GM12878 (cell line): ENCODE data around the gene KIF23. TPM values are rescaled to one million over a fixed set of nuclear protein-coding genes. Genes with fewer than 3 reads are reported as not detected.

Experiments used
- ATAC-seq: fragments of 200-7000 bp; cut with Tn5 transposase; 3 replicates; pipeline ENCODE4 v1.9.1; 2020; ENCODE audit warnings: mild to moderate bottlenecking, moderate library complexity
- BruUV-seq: library from RNA; stranded (reverse); fragments of 400-500 nt; replicated peaks from 2 replicates; lab custom pipeline; 2021; lab: Mats Ljungman, UMichigan
- CTCF ChIA-PET: fragments of 300-600 bp; sonication (Branson Sonifier 250); formaldehyde crosslinking; extraction: SDS; loops from one replicate; lab custom pipeline; 2021; ENCODE audit warnings: inconsistent platforms; lab: Yijun Ruan, JAX
- POLR2A ChIA-PET: fragments of 350-600 bp; formaldehyde crosslinking; extraction: SDS; loops from one replicate; lab custom pipeline; 2021; ENCODE audit warnings: inconsistent platforms; lab: Charles Lee
- RAD21 ChIA-PET: fragments of 300-600 bp; sonication (Branson Sonifier 250); formaldehyde crosslinking; loops from one replicate; lab custom pipeline; 2023; ENCODE audit warnings: antibody characterized with exemption; ENCODE audit not compliant: unreplicated experiment; lab: Charles Lee
- SMC1A ChIA-PET: fragments of 300-600 bp; sonication (Branson Sonifier 250); formaldehyde crosslinking; loops from one replicate; lab custom pipeline; 2023; ENCODE audit not compliant: unreplicated experiment, uncharacterized antibody; lab: Charles Lee
- DNase-seq: peaks from one replicate; pipeline ENCODE4 v3.0.0-alpha.2; 2011; ENCODE audit warnings: low read depth, low spot score
- FAIRE-seq: peaks from 3 replicates; lab custom pipeline; 2011; peaks lifted over from hg19 to GRCh38; lab: Jason Lieb, UNC
- H2AFZ ChIP-seq: 2 replicates; pipeline ENCODE4 v1.6.0; 2011; ENCODE audit warnings: low read depth, low read length, control low read depth; ENCODE audit not compliant: control insufficient read depth
- H3K27ac ChIP-seq: 2 replicates; pipeline ENCODE4 v1.5.1; 2011; ENCODE audit warnings: control low read depth; ENCODE audit not compliant: control insufficient read depth, insufficient read depth
- H3K27me3 ChIP-seq, 2 experiments: replicated peaks in 1 of 2; 2 replicates each; pipeline versions ENCODE4 v1.6.0 to v1.6.1; 2011; ENCODE audit warnings: low read length in 1 of 2; ENCODE audit not compliant: control insufficient read depth in 2 of 2, insufficient read depth in 2 of 2
- H3K36me3 ChIP-seq, 2 experiments: 2 replicates each; pipeline ENCODE4 v1.5.1; 2011; ENCODE audit warnings: low read length in 1 of 2; ENCODE audit not compliant: control insufficient read depth in 2 of 2, insufficient read depth in 2 of 2
- H3K4me1 ChIP-seq: 2 replicates; pipeline ENCODE4 v1.6.1; 2011; ENCODE audit warnings: mild to moderate bottlenecking, low read length, moderate library complexity, mixed read lengths; ENCODE audit not compliant: control insufficient read depth, insufficient read depth
- H3K4me2 ChIP-seq: 2 replicates; pipeline ENCODE4 v1.6.0; 2011; ENCODE audit warnings: control low read depth; ENCODE audit not compliant: control insufficient read depth, insufficient read depth
- H3K4me3 ChIP-seq: fragments of 200-600 bp; sonication (generic); 2 replicates; pipeline ENCODE4 v1.5.1; 2016
- H3K79me2 ChIP-seq: 2 replicates; pipeline ENCODE4 v1.6.0; 2011; ENCODE audit warnings: low read length; ENCODE audit not compliant: control insufficient read depth, insufficient read depth
- H3K9ac ChIP-seq: 2 replicates; pipeline ENCODE4 v1.8.0; 2011; ENCODE audit warnings: low read length, control low read depth, mixed read lengths; ENCODE audit not compliant: control insufficient read depth, insufficient read depth
- H3K9me3 ChIP-seq: replicated peaks from 3 replicates; pipeline ENCODE4 v1.5.1; 2011; ENCODE audit warnings: mild to moderate bottlenecking, low read length; ENCODE audit not compliant: control insufficient read depth, insufficient read depth
- H4K20me1 ChIP-seq: 2 replicates; pipeline ENCODE4 v1.6.0; 2011; ENCODE audit not compliant: control insufficient read depth, insufficient read depth
- CBFB ChIP-seq: IDR thresholded peaks from 2 replicates; pipeline ENCODE4 v1.6.1; 2016; ENCODE audit warnings: antibody characterized with exemption, low read depth
- NFXL1 ChIP-seq: fragments of 450-650 bp; IDR thresholded peaks from 2 replicates; pipeline ENCODE4 v1.6.1; 2017; ENCODE audit warnings: antibody characterized with exemption, mild to moderate bottlenecking, borderline replicate concordance
- PML ChIP-seq: IDR thresholded peaks from 2 replicates; pipeline ENCODE4 v1.6.1; 2012; ENCODE audit warnings: low read length, inconsistent platforms
- RUNX3 ChIP-seq: IDR thresholded peaks from 2 replicates; pipeline ENCODE4 v1.6.1; 2012; ENCODE audit warnings: low read length, inconsistent platforms
- SIX5 ChIP-seq: IDR thresholded peaks from 2 replicates; pipeline ENCODE4 v1.6.1; 2011; ENCODE audit warnings: mild to moderate bottlenecking, low read depth, low read length, moderate library complexity; ENCODE audit not compliant: severe bottlenecking
- SMAD5 ChIP-seq: IDR thresholded peaks from 2 replicates; pipeline ENCODE4 v1.6.1; 2016; ENCODE audit warnings: antibody characterized with exemption, low read depth
- SRF ChIP-seq, 2 experiments: IDR thresholded peaks; 2 replicates each; pipeline ENCODE4 v1.6.1; 2011; ENCODE audit warnings: low read depth in 2 of 2, low read length in 2 of 2, mild to moderate bottlenecking in 1 of 2, moderate library complexity in 1 of 2
- STAT3 ChIP-seq: IDR thresholded peaks from 2 replicates; pipeline ENCODE4 v1.6.1; 2011; ENCODE audit warnings: low read depth, low read length, improper control_type of control experiment
- YY1 ChIP-seq: IDR thresholded peaks from 2 replicates; pipeline ENCODE4 v1.6.1; 2011; ENCODE audit warnings: low read depth, mild to moderate bottlenecking, low read length
- ZNF274 ChIP-seq: IDR thresholded peaks from one replicate; pipeline ENCODE4 v1.8.0; 2011; ENCODE audit not compliant: insufficient read length, insufficient read depth
- ZNF622 ChIP-seq: fragments of 450-650 bp; IDR thresholded peaks from 2 replicates; pipeline ENCODE4 v1.6.1; 2017; ENCODE audit warnings: mild to moderate bottlenecking, inconsistent platforms
- WGBS: methylation state at CpG from one replicate; pipeline ENCODE4 v1.1.6; 2016; ENCODE audit warnings: low lambda C conversion rate; ENCODE audit not compliant: insufficient replicate concordance, insufficient coverage; ENCODE audit errors: missing lambda C conversion rate; 5-methylcytosine and 5-hydroxymethylcytosine counted together
- in situ Hi-C: fragments of 300-500 bp; cut with MboI; formaldehyde crosslinking; loops from 9 replicates; pipeline ENCODE4 v1.14.3; 2018; ENCODE audit warnings: mixed read lengths
- intact Hi-C: fragments of 100-400 bp; cut with micrococcal nuclease; formaldehyde crosslinking; loops from one replicate; pipeline ENCODE4 v1.14.2; 2022; ENCODE audit not compliant: unreplicated experiment
- polyA plus RNA-seq, 11 experiments: library from polyadenylated mRNA; depleted of rRNA in 4 of 11; unstranded in 6 of 11; stranded (reverse) in 5 of 11; fragments of >200 nt; fragmentation: Nextera tagmentation in 4 of 11; fragmentation: Illumina TruSeq in 1 of 11; extraction: Ambion mirVana in 4 of 11; extraction: Trizol in 1 of 11; gene quantifications; 1 replicate in 1 of 11; 2 replicates in 10 of 11; pipeline versions ENCODE4 v1.2.1 to v1.2.3, GENCODE V29; 2011 to 2016; ENCODE audit warnings: inconsistent platforms in 2 of 11, missing spikeins in 2 of 11, low read depth in 1 of 11
- total RNA-seq, 4 experiments: library from RNA; depleted of rRNA in 3 of 4; stranded (reverse); fragments of >200 nt in 3 of 4; fragmentation: Illumina TruSeq in 1 of 4; extraction: Trizol in 1 of 4; gene quantifications; 2 replicates each; pipeline versions ENCODE4 v1.2.1 to v1.2.3, GENCODE V29; 2013 to 2021
- TF ChIP-seq, protein P1 (sequence below): fragments of 450-650 bp; IDR thresholded peaks from 2 replicates; pipeline ENCODE4 v1.6.1; 2017; ENCODE audit warnings: low read depth, mild to moderate bottlenecking, moderate library complexity
- TF ChIP-seq, protein P2 (sequence below): fragments of 450-650 bp; conservative IDR thresholded peaks from 2 replicates; pipeline ENCODE4 v1.6.1; 2017; ENCODE audit warnings: mild to moderate bottlenecking, moderate library complexity
- TF ChIP-seq, protein P3 (sequence below): fragments of 450-650 bp; IDR thresholded peaks from 2 replicates; pipeline ENCODE4 v1.6.1; 2017; ENCODE audit warnings: antibody characterized with exemption, mild to moderate bottlenecking, moderate library complexity

KIF23 gene
- total and polyA plus RNA-seq, 10 of the 15 experiments (the other 5 are each of a cell fraction or from before 2014, with no cell fraction given) = 28.0 to 62.5 (median 46.6) TPM

DNA sequence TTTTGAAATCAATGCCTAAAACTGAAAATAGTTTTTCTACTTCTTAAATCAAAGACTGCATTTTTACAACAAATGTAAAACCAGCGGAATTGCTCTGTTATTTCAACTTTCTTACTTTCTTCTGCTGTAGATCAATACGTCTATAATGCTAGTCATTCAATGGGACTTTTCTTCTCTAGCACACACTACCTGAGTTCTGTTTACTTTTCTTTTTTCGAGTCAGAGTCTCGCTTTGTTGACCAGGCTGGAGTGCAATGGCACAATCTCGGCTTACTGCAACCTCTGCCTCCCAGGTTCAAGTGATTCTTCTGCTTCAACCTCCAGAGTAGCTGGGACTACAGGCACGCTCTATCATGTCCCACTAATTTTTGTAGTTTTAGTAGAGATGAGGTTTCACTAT lies 40.7 kb upstream of the KIF23 start:
- ChIA-PET POLR2A (no interaction called here), CTCF (no interaction called here), RAD21 (no interaction called here), SMC1A (no interaction called here)
- intact Hi-C loops = no loop called here
- DNase-seq = no peak
- H2AFZ ChIP-seq = no peak overlapping the region
- H3K27me3 ChIP-seq = no peaks in the 10 kb centered on the region; a peak in 1 of 4 replicates
- FAIRE-seq = no peak
- no peak overlapping the region for H3K4me3 ChIP-seq
- no peaks in the 10 kb centered on the region for H3K79me2 ChIP-seq
- no peaks in the 10 kb centered on the region for H4K20me1 ChIP-seq
- H3K9me3 ChIP-seq = no peaks in the 10 kb centered on the region
- WGBS = 49% methylated on average over 6 of the region's 6 CpGs
- no peaks in the 10 kb centered on the region for H3K36me3 ChIP-seq
- H3K4me2 ChIP-seq = no peak overlapping the region
- H3K9ac ChIP-seq = no peak overlapping the region
- no peak for ATAC-seq
- BruUV-seq = no TSS peak
- TF ChIP-seq, protein P1, sequence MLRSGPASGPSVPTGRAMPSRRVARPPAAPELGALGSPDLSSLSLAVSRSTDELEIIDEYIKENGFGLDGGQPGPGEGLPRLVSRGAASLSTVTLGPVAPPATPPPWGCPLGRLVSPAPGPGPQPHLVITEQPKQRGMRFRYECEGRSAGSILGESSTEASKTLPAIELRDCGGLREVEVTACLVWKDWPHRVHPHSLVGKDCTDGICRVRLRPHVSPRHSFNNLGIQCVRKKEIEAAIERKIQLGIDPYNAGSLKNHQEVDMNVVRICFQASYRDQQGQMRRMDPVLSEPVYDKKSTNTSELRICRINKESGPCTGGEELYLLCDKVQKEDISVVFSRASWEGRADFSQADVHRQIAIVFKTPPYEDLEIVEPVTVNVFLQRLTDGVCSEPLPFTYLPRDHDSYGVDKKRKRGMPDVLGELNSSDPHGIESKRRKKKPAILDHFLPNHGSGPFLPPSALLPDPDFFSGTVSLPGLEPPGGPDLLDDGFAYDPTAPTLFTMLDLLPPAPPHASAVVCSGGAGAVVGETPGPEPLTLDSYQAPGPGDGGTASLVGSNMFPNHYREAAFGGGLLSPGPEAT = no peak
- no peak for TF ChIP-seq ZNF622
- TF ChIP-seq PML = no peak
- no peak for TF ChIP-seq SIX5
- TF ChIP-seq SMAD5 = no peak
- TF ChIP-seq NFXL1 = no peak
- TF ChIP-seq, protein P2, sequence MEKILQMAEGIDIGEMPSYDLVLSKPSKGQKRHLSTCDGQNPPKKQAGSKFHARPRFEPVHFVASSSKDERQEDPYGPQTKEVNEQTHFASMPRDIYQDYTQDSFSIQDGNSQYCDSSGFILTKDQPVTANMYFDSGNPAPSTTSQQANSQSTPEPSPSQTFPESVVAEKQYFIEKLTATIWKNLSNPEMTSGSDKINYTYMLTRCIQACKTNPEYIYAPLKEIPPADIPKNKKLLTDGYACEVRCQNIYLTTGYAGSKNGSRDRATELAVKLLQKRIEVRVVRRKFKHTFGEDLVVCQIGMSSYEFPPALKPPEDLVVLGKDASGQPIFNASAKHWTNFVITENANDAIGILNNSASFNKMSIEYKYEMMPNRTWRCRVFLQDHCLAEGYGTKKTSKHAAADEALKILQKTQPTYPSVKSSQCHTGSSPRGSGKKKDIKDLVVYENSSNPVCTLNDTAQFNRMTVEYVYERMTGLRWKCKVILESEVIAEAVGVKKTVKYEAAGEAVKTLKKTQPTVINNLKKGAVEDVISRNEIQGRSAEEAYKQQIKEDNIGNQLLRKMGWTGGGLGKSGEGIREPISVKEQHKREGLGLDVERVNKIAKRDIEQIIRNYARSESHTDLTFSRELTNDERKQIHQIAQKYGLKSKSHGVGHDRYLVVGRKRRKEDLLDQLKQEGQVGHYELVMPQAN = no peak
- no peak for TF ChIP-seq RUNX3
- TF ChIP-seq ZNF274 = no peak
- TF ChIP-seq SRF (IDR thresholded peaks at IDR 0.05; ENCODE audit: low read depth in 2 of 2, low read length in 2 of 2) = no peak
- TF ChIP-seq STAT3 = no peak
- TF ChIP-seq YY1 = no peak
- TF ChIP-seq, protein P3, sequence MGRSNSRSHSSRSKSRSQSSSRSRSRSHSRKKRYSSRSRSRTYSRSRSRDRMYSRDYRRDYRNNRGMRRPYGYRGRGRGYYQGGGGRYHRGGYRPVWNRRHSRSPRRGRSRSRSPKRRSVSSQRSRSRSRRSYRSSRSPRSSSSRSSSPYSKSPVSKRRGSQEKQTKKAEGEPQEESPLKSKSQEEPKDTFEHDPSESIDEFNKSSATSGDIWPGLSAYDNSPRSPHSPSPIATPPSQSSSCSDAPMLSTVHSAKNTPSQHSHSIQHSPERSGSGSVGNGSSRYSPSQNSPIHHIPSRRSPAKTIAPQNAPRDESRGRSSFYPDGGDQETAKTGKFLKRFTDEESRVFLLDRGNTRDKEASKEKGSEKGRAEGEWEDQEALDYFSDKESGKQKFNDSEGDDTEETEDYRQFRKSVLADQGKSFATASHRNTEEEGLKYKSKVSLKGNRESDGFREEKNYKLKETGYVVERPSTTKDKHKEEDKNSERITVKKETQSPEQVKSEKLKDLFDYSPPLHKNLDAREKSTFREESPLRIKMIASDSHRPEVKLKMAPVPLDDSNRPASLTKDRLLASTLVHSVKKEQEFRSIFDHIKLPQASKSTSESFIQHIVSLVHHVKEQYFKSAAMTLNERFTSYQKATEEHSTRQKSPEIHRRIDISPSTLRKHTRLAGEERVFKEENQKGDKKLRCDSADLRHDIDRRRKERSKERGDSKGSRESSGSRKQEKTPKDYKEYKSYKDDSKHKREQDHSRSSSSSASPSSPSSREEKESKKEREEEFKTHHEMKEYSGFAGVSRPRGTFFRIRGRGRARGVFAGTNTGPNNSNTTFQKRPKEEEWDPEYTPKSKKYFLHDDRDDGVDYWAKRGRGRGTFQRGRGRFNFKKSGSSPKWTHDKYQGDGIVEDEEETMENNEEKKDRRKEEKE = no peak
- TF ChIP-seq CBFB = no peak
- TF ChIP-seq, all 136 proteins: peak for 0
- H3K4me1 ChIP-seq = no peaks in the 10 kb centered on the region
- in situ Hi-C loops = no loop called here
- H3K27ac ChIP-seq = no peak overlapping the region
